B cell (primary cell): ENCODE results near the gene C12orf57.

Source experiments
- CTCF ChIP-seq: fragments of 200-600 bp; IDR thresholded peaks from one replicate; pipeline ENCODE4 v1.8.0; 2022; ENCODE audit warnings: antibody characterized with exemption, mild to moderate bottlenecking
- EZH2 ChIP-seq: IDR thresholded peaks from 2 replicates; pipeline ENCODE4 v1.6.1; 2012; ENCODE audit warnings: borderline replicate concordance, low read depth, mild to moderate bottlenecking, moderate library complexity, low read length; ENCODE audit not compliant: insufficient read depth, poor library complexity, severe bottlenecking

- no peak for TF ChIP-seq CTCF
- no peak for TF ChIP-seq EZH2
Observed at GRCh38 chr12:6914246-6914946, 29.4 kb upstream of the C12orf57 start, which contains the start of gene ENO2.
